Caco-2 (cell line): Measurements from ENCODE around the gene FAM89B. TPM values are rescaled to one million over a fixed set of nuclear protein-coding genes. Genes with fewer than 3 reads are reported as not detected.

ENCODE experiments used
- BruUV-seq: library from RNA; stranded (reverse); fragments of 400-500 nt; replicated peaks from 2 replicates; lab custom pipeline; 2021; lab: Mats Ljungman, UMichigan
- CTCF ChIA-PET: fragments of 300-600 bp; sonication (Branson Sonifier 250); formaldehyde crosslinking; loops from one replicate; lab custom pipeline; 2022; ENCODE audit warnings: antibody characterized with exemption; lab: Charles Lee
- POLR2A ChIA-PET: fragments of 300-600 bp; sonication (Branson Sonifier 250); formaldehyde crosslinking; loops from one replicate; lab custom pipeline; 2022; ENCODE audit warnings: antibody characterized with exemption; lab: Charles Lee
- DNase-seq, 2 experiments: peaks; one replicate each; pipeline versions ENCODE4 v3.0.0 to v3.0.0-alpha.2; 2020 to 2022
- H3K27me3 ChIP-seq: replicated peaks from 2 replicates; pipeline ENCODE4 v1.6.0; 2011; ENCODE audit warnings: low read length; ENCODE audit not compliant: control insufficient read depth, insufficient read depth
- H3K36me3 ChIP-seq: 2 replicates; pipeline ENCODE4 v1.5.1; 2011; ENCODE audit warnings: low read length; ENCODE audit not compliant: control insufficient read depth, insufficient read depth
- H3K4me1 ChIP-seq: fragments of 250-450 bp; sonication (Bioruptor Pico); 2 replicates; pipeline ENCODE4 v1.5.1; 2020; ENCODE audit warnings: mild to moderate bottlenecking
- H3K4me3 ChIP-seq: 2 replicates; pipeline ENCODE4 v1.5.1; 2011; ENCODE audit warnings: low read depth, mild to moderate bottlenecking, control low read depth, low read length
- H3K9me3 ChIP-seq: fragments of 250-450 bp; sonication (Bioruptor Pico); 2 replicates; pipeline ENCODE4 v1.5.1; 2020; ENCODE audit warnings: mild to moderate bottlenecking, moderate library complexity
- H3K27ac Mint-ChIP-seq: one replicate; pipeline ENCODE4 v1.8.0; 2022; ENCODE audit warnings: mixed read lengths; ENCODE audit not compliant: unreplicated experiment
- H3K27me3 Mint-ChIP-seq: one replicate; pipeline ENCODE4 v1.8.0; 2022; ENCODE audit warnings: mixed read lengths; ENCODE audit not compliant: insufficient read depth, unreplicated experiment
- H3K36me3 Mint-ChIP-seq: one replicate; pipeline ENCODE4 v1.8.0; 2022; ENCODE audit warnings: mild to moderate bottlenecking, mixed read lengths; ENCODE audit not compliant: insufficient read depth, unreplicated experiment
- H3K4me1 Mint-ChIP-seq: one replicate; pipeline ENCODE4 v1.8.0; 2022; ENCODE audit warnings: low read depth, mixed read lengths; ENCODE audit not compliant: unreplicated experiment
- H3K4me3 Mint-ChIP-seq: one replicate; pipeline ENCODE4 v1.8.0; 2022; ENCODE audit warnings: mild to moderate bottlenecking, moderate library complexity, mixed read lengths; ENCODE audit not compliant: unreplicated experiment
- H3K9me3 Mint-ChIP-seq: one replicate; pipeline ENCODE4 v1.8.0; 2022; ENCODE audit warnings: mixed read lengths; ENCODE audit not compliant: unreplicated experiment
- intact Hi-C: fragments of 100-400 bp; cut with micrococcal nuclease; formaldehyde crosslinking; loops from one replicate; pipeline ENCODE4 v1.10.0; 2022; ENCODE audit not compliant: unreplicated experiment
- total RNA-seq: library from RNA; stranded (reverse); gene quantifications from 2 replicates; pipeline ENCODE4 v1.2.3, GENCODE V29; 2022
- TF ChIP-seq, protein P1 (sequence below), 2 experiments: fragments of 200-600 bp in 1 of 2; IDR thresholded peaks; 1 replicate in 1 of 2; 2 replicates in 1 of 2; pipeline versions ENCODE4 v1.5.1 to v1.8.0; 2011 to 2022; ENCODE audit warnings: antibody characterized with exemption in 1 of 2, control low read depth in 1 of 2, inconsistent platforms in 1 of 2, low read depth in 1 of 2, low read length in 1 of 2, mild to moderate bottlenecking in 1 of 2, moderate library complexity in 1 of 2; ENCODE audit not compliant: insufficient read depth in 1 of 2, severe bottlenecking in 1 of 2, unreplicated experiment in 1 of 2

Gene FAM89B
- total RNA-seq, 1 experiment from 2014 or later, result 26.9 TPM

GRCh38 chr11:65623177-65623576, 50.8 kb downstream of the FAM89B start:
- H3K4me1 Mint-ChIP-seq, result no peaks in the 10 kb centered on the region
- Histone ChIP-seq H3K4me3 (no peak overlapping the region), H3K36me3 (peaks cover 5% of the 10 kb centered on the region), H3K4me1 (0 out of 2 replicates have a peak, but pooled peaks cover 3% of the 10 kb centered on the region), H3K27me3 (no peaks in the 10 kb centered on the region), H3K9me3 (no peaks in the 10 kb centered on the region)
- no peaks in the 10 kb centered on the region for H3K27me3 Mint-ChIP-seq
- H3K36me3 Mint-ChIP-seq, result peaks cover 58% of the 10 kb centered on the region
- no peak overlapping the region for H3K27ac Mint-ChIP-seq
- BruUV-seq, result no TSS peak
- DNase-seq, result no peak
- intact Hi-C loops, result no loop called here
- TF ChIP-seq, protein P1, sequence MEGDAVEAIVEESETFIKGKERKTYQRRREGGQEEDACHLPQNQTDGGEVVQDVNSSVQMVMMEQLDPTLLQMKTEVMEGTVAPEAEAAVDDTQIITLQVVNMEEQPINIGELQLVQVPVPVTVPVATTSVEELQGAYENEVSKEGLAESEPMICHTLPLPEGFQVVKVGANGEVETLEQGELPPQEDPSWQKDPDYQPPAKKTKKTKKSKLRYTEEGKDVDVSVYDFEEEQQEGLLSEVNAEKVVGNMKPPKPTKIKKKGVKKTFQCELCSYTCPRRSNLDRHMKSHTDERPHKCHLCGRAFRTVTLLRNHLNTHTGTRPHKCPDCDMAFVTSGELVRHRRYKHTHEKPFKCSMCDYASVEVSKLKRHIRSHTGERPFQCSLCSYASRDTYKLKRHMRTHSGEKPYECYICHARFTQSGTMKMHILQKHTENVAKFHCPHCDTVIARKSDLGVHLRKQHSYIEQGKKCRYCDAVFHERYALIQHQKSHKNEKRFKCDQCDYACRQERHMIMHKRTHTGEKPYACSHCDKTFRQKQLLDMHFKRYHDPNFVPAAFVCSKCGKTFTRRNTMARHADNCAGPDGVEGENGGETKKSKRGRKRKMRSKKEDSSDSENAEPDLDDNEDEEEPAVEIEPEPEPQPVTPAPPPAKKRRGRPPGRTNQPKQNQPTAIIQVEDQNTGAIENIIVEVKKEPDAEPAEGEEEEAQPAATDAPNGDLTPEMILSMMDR (IDR thresholded peaks at IDR 0.05; ENCODE audit: insufficient read depth in 1 of 2, low read depth in 1 of 2, low read length in 1 of 2, severe bottlenecking in 1 of 2, unreplicated experiment in 1 of 2), result no peak
- H3K9me3 Mint-ChIP-seq, result no peaks in the 10 kb centered on the region
- H3K4me3 Mint-ChIP-seq, result no peak overlapping the region
- CTCF ChIA-PET, result no interaction called here
- POLR2A ChIA-PET, result no interaction called here

Other genes starting within 250 kb of the FAM89B start
- 64.2 and 65.3 TPM in 2 replicates for gene DPF2, start 238.7 kb upstream of the FAM89B start, total RNA-seq
- 3.0 and 3.2 TPM in 2 replicates for gene TIGD3, start 217.8 kb upstream of the FAM89B start, total RNA-seq
- 8.1 and 8.5 TPM in 2 replicates for gene SLC25A45, start 189.9 kb upstream of the FAM89B start, total RNA-seq
- 35.1 and 38.2 TPM in 2 replicates for gene FRMD8, start 185.9 kb upstream of the FAM89B start, total RNA-seq
- 235 and 254 TPM in 2 replicates for gene NEAT1, start 149.7 kb upstream of the FAM89B start, total RNA-seq
- gene MALAT1, start 73.5 kb upstream of the FAM89B start, total RNA-seq, result 4,797 and 4,914 TPM in 2 replicates
- 123 and 124 TPM in 2 replicates for gene SCYL1, start 47.5 kb upstream of the FAM89B start, total RNA-seq
- 87.2 and 91.2 TPM in 2 replicates for gene LTBP3, start 14.2 kb upstream of the FAM89B start, total RNA-seq
- gene ZNRD2, start 2.1 kb upstream of the FAM89B start, total RNA-seq, result 52.9 and 53.9 TPM in 2 replicates
- gene EHBP1L1, start 3.5 kb downstream of the FAM89B start, total RNA-seq, result 19.2 and 19.6 TPM in 2 replicates
- gene KCNK7, start 23.3 kb downstream of the FAM89B start, total RNA-seq, result 0.39 and 0.49 TPM in 2 replicates
- 80.5 and 89.2 TPM in 2 replicates for gene MAP3K11, start 41.7 kb downstream of the FAM89B start, total RNA-seq
- 52.7 and 52.8 TPM in 2 replicates for gene PCNX3, start 43.2 kb downstream of the FAM89B start, total RNA-seq
- 30.5 and 35.1 TPM in 2 replicates for gene SIPA1, start 65.6 kb downstream of the FAM89B start, total RNA-seq
- 51.2 and 54.9 TPM in 2 replicates for gene RELA, start 90.4 kb downstream of the FAM89B start, total RNA-seq
- 60.2 and 70.1 TPM in 2 replicates for gene KAT5, start 139.7 kb downstream of the FAM89B start, total RNA-seq
- gene RNASEH2C, start 148.3 kb downstream of the FAM89B start, total RNA-seq, result 66.7 and 76.4 TPM in 2 replicates
- 18.2 and 19.3 TPM in 2 replicates for gene AP5B1, start 208.4 kb downstream of the FAM89B start, total RNA-seq
- gene OVOL1, start 214.5 kb downstream of the FAM89B start, total RNA-seq, result 19.5 and 21.2 TPM in 2 replicates